ENCODE results near the gene THBS2.
A peak's percentile ranks its signal among the peaks of the same experiment; 100 is the strongest.

Gene THBS2

DNA sequence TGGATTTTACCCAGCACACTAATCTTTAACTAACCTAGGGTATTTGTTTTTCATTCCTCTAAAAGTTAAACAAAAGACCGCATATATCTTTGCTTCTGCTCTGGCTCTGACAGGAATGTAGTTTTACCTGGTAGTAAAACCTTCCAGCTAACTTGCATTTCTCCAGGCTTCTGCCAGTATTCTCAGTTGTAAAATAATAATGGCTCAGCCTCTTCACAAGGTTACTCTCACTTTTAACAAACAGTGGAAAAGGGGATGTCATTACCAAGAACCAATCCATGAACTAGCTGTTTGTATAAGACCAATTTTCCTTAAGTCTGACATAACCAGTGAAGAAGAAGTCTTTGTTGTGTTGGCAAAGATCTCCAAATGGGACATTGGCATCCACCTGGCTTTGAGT is 10.0 kb downstream of the THBS2 start:
- H2BK5ac ChIP-seq (ENCODE audit: low read depth, low read length, poor library complexity, severe bottlenecking): no peak overlapping the region
- H3K23ac ChIP-seq (ENCODE audit: low read length in 2 of 2): no peak overlapping the region
- no peaks in the 10 kb centered on the region for H3K27me3 ChIP-seq (ENCODE audit: control insufficient read depth in 1 of 2, insufficient read depth in 1 of 2, low read length in 2 of 2)
- no peak overlapping the region for H3K4ac ChIP-seq (ENCODE audit: low read depth in 1 of 2, low read length in 2 of 2)
- no peaks in the 10 kb centered on the region for H3K79me1 ChIP-seq (replicated peaks; ENCODE audit: low read length, poor library complexity, severe bottlenecking)
- H3K27ac ChIP-seq (ENCODE audit: low read length, poor library complexity, severe bottlenecking): no peak overlapping the region
- H3K18ac ChIP-seq (ENCODE audit: low read depth in 1 of 2, low read length in 2 of 2): no peak overlapping the region
- H3K9me3 ChIP-seq (ENCODE audit: control insufficient read depth, low read length): peaks cover 5% of the 10 kb centered on the region
- no peak overlapping the region for H2AFZ ChIP-seq (ENCODE audit: low read depth, low read length)
- H3K36me3 ChIP-seq (ENCODE audit: control insufficient read depth in 1 of 2, insufficient read depth in 2 of 2, low read depth in 1 of 2, low read length in 2 of 2): peaks cover 57 to 99% of the 10 kb centered on the region in 2 experiments
- H4K8ac ChIP-seq (ENCODE audit: low read length): no peak overlapping the region
- peaks cover 4% of the 10 kb centered on the region for H3K4me1 ChIP-seq (ENCODE audit: control insufficient read depth, insufficient read depth, low read depth, low read length)
- no peak overlapping the region for H3K4me2 ChIP-seq (ENCODE audit: low read length, poor library complexity, severe bottlenecking)
- H3K4me3 ChIP-seq (ENCODE audit: insufficient read depth in 1 of 2, low read depth in 1 of 2, low read length in 2 of 2): no peak overlapping the region
- no peak for DNase-seq
- H4K91ac ChIP-seq (ENCODE audit: low read length): no peak overlapping the region
- H3K9ac ChIP-seq (ENCODE audit: low read length): peak overlapping the region; percentile 47
- H2BK120ac ChIP-seq (ENCODE audit: low read depth, low read length): no peak overlapping the region
- no peak overlapping the region for H2BK12ac ChIP-seq (ENCODE audit: low read length in 2 of 2)
- no peak overlapping the region for H3K14ac ChIP-seq (ENCODE audit: low read length in 2 of 2)
- no peak overlapping the region for H2BK15ac ChIP-seq (ENCODE audit: low read depth, poor library complexity, severe bottlenecking)
- no peak overlapping the region for H2AK5ac ChIP-seq (ENCODE audit: low read length, severe bottlenecking)
- 93% methylated on average over 1 of the region's 1 CpG for WGBS

DNA sequence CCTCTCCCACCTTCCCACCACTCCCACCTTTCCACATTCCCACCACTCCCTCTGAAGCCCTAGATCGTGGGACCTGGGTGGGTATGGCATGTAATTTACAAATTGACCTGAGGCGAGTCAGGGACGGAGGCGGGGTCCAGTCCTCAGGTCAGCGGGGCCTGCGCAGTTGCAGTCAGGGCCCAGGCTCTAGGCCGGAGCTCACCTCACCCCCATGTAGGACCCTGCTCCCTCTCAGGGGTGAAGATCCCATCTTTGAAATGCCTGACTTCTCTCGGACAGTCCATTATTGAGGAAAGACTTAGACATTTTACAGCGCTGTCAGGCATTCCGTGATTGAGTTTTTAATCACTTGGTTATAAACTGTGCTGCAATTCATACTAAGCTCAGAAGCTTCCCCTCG is 10.5 kb downstream of the THBS2 start:
- H3K27me3 ChIP-seq (ENCODE audit: control insufficient read depth in 1 of 2, insufficient read depth in 1 of 2, low read length in 2 of 2): no peaks in the 10 kb centered on the region
- H3K14ac ChIP-seq (ENCODE audit: low read length in 2 of 2): no peak overlapping the region
- peak overlapping the region in 1 of 2 experiments; percentile 2 for H3K4me3 ChIP-seq (ENCODE audit: insufficient read depth in 1 of 2, low read depth in 1 of 2, low read length in 2 of 2)
- H2BK120ac ChIP-seq (ENCODE audit: low read depth, low read length): no peak overlapping the region
- H4K8ac ChIP-seq (ENCODE audit: low read length): no peak overlapping the region
- no peak overlapping the region for H2BK5ac ChIP-seq (ENCODE audit: low read depth, low read length, poor library complexity, severe bottlenecking)
- no peak overlapping the region for H4K91ac ChIP-seq (ENCODE audit: low read length)
- H3K4me2 ChIP-seq (ENCODE audit: low read length, poor library complexity, severe bottlenecking): no peak overlapping the region
- peaks cover 5% of the 10 kb centered on the region for H3K9me3 ChIP-seq (ENCODE audit: control insufficient read depth, low read length)
- WGBS: 79% methylated on average over 11 of the region's 11 CpGs
- H3K18ac ChIP-seq (ENCODE audit: low read depth in 1 of 2, low read length in 2 of 2): no peak overlapping the region
- DNase-seq: no peak
- H2BK12ac ChIP-seq (ENCODE audit: low read length in 2 of 2): no peak overlapping the region
- no peak overlapping the region for H3K23ac ChIP-seq (ENCODE audit: low read length in 2 of 2)
- no peak overlapping the region for H2BK15ac ChIP-seq (ENCODE audit: low read depth, poor library complexity, severe bottlenecking)
- H3K9ac ChIP-seq (ENCODE audit: low read length): peak overlapping the region; percentile 47
- H2AK5ac ChIP-seq (ENCODE audit: low read length, severe bottlenecking): no peak overlapping the region
- peaks cover 54 to 99% of the 10 kb centered on the region in 2 experiments for H3K36me3 ChIP-seq (ENCODE audit: control insufficient read depth in 1 of 2, insufficient read depth in 2 of 2, low read depth in 1 of 2, low read length in 2 of 2)
- H3K4me1 ChIP-seq (ENCODE audit: control insufficient read depth, insufficient read depth, low read depth, low read length): peaks cover 4% of the 10 kb centered on the region
- H3K79me1 ChIP-seq (replicated peaks; ENCODE audit: low read length, poor library complexity, severe bottlenecking): no peaks in the 10 kb centered on the region
- H3K4ac ChIP-seq (ENCODE audit: low read depth in 1 of 2, low read length in 2 of 2): no peak overlapping the region
- no peak overlapping the region for H3K27ac ChIP-seq (ENCODE audit: low read length, poor library complexity, severe bottlenecking)
- H2AFZ ChIP-seq (ENCODE audit: low read depth, low read length): no peak overlapping the region

DNA sequence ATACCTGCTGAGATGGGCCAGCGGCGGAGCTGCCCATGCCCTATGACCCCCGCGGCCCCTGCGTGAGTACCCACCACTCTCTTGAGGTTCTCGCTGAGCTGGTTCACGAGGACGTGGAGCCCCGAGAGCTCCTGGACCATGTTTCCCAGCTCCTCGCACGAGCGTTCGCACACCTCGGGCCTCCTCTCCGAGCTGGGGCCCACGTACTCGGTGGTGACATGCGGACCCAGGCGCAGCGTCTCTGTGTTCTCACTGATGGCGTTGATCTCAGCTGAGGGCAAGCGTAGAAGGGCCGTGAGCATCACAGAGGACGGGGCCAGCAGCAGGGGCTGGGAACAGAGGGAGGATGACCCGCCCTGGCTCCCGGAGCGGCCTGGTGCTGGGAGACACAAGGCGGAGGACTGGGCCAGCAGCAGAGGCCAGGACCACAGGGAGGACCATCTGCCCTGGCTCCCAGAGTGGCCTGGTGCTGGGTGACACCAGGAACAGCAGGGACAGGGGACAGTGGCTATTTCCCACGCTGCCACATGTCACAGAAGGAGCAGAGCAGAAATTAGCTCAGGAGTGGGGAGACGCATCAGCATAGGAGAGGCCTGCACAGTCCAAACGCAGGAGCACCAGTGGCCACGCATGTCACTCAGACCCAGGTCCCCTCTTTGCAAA is 11.8 kb downstream of the THBS2 start:
- H3K36me3 ChIP-seq (ENCODE audit: control insufficient read depth in 1 of 2, insufficient read depth in 2 of 2, low read depth in 1 of 2, low read length in 2 of 2): peaks cover 51 to 99% of the 10 kb centered on the region in 2 experiments
- H3K14ac ChIP-seq (ENCODE audit: low read length in 2 of 2): no peak overlapping the region
- H2BK15ac ChIP-seq (ENCODE audit: low read depth, poor library complexity, severe bottlenecking): no peak overlapping the region
- no peak overlapping the region for H4K91ac ChIP-seq (ENCODE audit: low read length)
- H3K4me2 ChIP-seq (ENCODE audit: low read length, poor library complexity, severe bottlenecking): no peak overlapping the region
- H3K27me3 ChIP-seq (ENCODE audit: control insufficient read depth in 1 of 2, insufficient read depth in 1 of 2, low read length in 2 of 2): no peaks in the 10 kb centered on the region
- H2AK5ac ChIP-seq (ENCODE audit: low read length, severe bottlenecking): no peak overlapping the region
- no peak overlapping the region for H3K9ac ChIP-seq (ENCODE audit: low read length)
- no peak overlapping the region for H3K27ac ChIP-seq (ENCODE audit: low read length, poor library complexity, severe bottlenecking)
- 89% methylated on average over 32 of the region's 32 CpGs for WGBS
- H3K4me3 ChIP-seq (ENCODE audit: insufficient read depth in 1 of 2, low read depth in 1 of 2, low read length in 2 of 2): no peak overlapping the region
- H3K9me3 ChIP-seq (ENCODE audit: control insufficient read depth, low read length): no peaks in the 10 kb centered on the region
- H3K79me1 ChIP-seq (replicated peaks; ENCODE audit: low read length, poor library complexity, severe bottlenecking): no peaks in the 10 kb centered on the region
- no peak overlapping the region for H4K8ac ChIP-seq (ENCODE audit: low read length)
- no peak overlapping the region for H3K23ac ChIP-seq (ENCODE audit: low read length in 2 of 2)
- peaks cover 4% of the 10 kb centered on the region for H3K4me1 ChIP-seq (ENCODE audit: control insufficient read depth, insufficient read depth, low read depth, low read length)
- H3K4ac ChIP-seq (ENCODE audit: low read depth in 1 of 2, low read length in 2 of 2): no peak overlapping the region
- no peak overlapping the region for H2BK120ac ChIP-seq (ENCODE audit: low read depth, low read length)
- H2BK5ac ChIP-seq (ENCODE audit: low read depth, low read length, poor library complexity, severe bottlenecking): no peak overlapping the region
- H3K18ac ChIP-seq (ENCODE audit: low read depth in 1 of 2, low read length in 2 of 2): no peak overlapping the region
- DNase-seq: no peak
- H2AFZ ChIP-seq (ENCODE audit: low read depth, low read length): no peak overlapping the region
- H2BK12ac ChIP-seq (ENCODE audit: low read length in 2 of 2): no peak overlapping the region

DNA sequence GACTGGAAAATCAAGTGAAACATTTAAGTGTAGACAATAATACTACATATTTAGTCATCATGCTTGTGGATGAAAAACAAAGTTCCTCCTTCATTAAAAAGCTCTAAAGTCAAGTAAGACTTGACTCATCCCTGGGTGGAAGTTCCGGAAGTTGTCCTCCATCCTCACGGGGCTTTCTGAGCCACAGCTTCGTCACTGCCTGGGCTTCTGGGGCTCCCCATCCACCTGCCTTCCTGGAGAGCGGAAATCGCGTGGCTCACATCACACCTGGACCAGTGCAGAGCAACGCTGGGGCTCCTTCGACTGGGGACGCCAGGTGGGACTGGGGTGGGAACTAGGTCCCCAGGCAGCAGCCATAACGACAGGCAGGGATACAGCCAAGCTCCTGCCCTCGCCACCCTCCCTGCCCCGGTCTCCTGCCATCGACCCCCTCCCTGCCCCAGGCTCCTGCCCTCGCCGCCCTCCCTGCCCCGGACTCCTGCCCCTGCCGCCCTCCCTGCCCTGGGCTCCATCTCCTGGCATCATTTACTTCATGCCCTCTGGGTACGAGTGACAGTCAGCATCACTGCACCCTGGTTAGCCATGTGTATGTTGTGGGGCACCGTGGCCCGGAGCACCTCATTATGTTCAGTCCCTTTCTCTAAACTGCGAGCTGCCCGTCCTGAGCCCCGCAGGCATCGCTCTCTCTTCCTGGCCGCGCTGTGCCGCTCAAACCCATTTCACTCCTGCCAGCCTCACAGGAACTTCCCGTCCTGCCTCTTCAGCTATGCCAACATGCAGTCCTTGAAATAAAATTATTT is 12.9 kb downstream of the THBS2 start:
- H3K27ac ChIP-seq (ENCODE audit: low read length, poor library complexity, severe bottlenecking): no peak overlapping the region
- WGBS: 93% methylated on average over 24 of the region's 28 CpGs
- no peaks in the 10 kb centered on the region for H3K27me3 ChIP-seq (ENCODE audit: control insufficient read depth in 1 of 2, insufficient read depth in 1 of 2, low read length in 2 of 2)

More for the DNA sequence above, 12.9 kb downstream of the THBS2 start:
- H3K9ac ChIP-seq (ENCODE audit: low read length): peak overlapping the region; percentile 27
- no peak overlapping the region for H4K91ac ChIP-seq (ENCODE audit: low read length)
- H3K4me3 ChIP-seq (ENCODE audit: insufficient read depth in 1 of 2, low read depth in 1 of 2, low read length in 2 of 2): no peak overlapping the region
- H4K8ac ChIP-seq (ENCODE audit: low read length): no peak overlapping the region
- H2BK120ac ChIP-seq (ENCODE audit: low read depth, low read length): no peak overlapping the region
- no peak overlapping the region for H3K4me2 ChIP-seq (ENCODE audit: low read length, poor library complexity, severe bottlenecking)
- H2AFZ ChIP-seq (ENCODE audit: low read depth, low read length): no peak overlapping the region
- no peak overlapping the region for H3K4ac ChIP-seq (ENCODE audit: low read depth in 1 of 2, low read length in 2 of 2)
- no peak overlapping the region for H2BK15ac ChIP-seq (ENCODE audit: low read depth, poor library complexity, severe bottlenecking)
- no peak for DNase-seq
- H3K23ac ChIP-seq (ENCODE audit: low read length in 2 of 2): no peak overlapping the region
- H3K18ac ChIP-seq (ENCODE audit: low read depth in 1 of 2, low read length in 2 of 2): no peak overlapping the region
- no peak overlapping the region for H2BK12ac ChIP-seq (ENCODE audit: low read length in 2 of 2)
- H2BK5ac ChIP-seq (ENCODE audit: low read depth, low read length, poor library complexity, severe bottlenecking): no peak overlapping the region
- no peak overlapping the region for H2AK5ac ChIP-seq (ENCODE audit: low read length, severe bottlenecking)
- peaks cover 4% of the 10 kb centered on the region for H3K4me1 ChIP-seq (ENCODE audit: control insufficient read depth, insufficient read depth, low read depth, low read length)
- H3K14ac ChIP-seq (ENCODE audit: low read length in 2 of 2): no peak overlapping the region
- peaks cover 51 to 99% of the 10 kb centered on the region in 2 experiments for H3K36me3 ChIP-seq (ENCODE audit: control insufficient read depth in 1 of 2, insufficient read depth in 2 of 2, low read depth in 1 of 2, low read length in 2 of 2)
- H3K79me1 ChIP-seq (replicated peaks; ENCODE audit: low read length, poor library complexity, severe bottlenecking): no peaks in the 10 kb centered on the region
- no peaks in the 10 kb centered on the region for H3K9me3 ChIP-seq (ENCODE audit: control insufficient read depth, low read length)
